Measurements from ENCODE around the gene GCN1.

Gene GCN1

DNA sequence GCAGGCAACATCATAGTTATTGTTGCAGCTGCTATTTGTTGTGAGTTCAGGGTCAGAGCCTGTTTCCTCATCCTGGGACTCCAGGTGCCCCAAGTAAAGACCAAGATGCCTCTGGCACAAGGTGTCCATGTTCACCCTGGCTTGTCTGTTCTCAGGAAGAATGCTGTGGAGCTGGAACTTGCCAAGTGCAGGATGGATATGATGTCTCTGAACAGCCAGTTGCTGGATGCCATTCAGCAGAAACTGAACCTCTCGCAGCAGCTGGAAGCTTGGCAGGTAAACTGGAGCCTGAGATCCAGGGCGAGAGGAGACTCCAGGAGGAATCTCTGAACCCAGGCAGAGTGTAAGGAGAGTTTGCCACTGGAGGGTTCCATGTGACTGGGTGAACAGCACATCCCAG, 104.7 kb downstream of the GCN1 start:
- peaks cover 2% of the 10 kb centered on the region for H3K79me2 ChIP-seq
- H3K4me2 ChIP-seq (ENCODE audit: low read length), result no peak overlapping the region
- H3K4me1 ChIP-seq, result peaks cover 3% of the 10 kb centered on the region
- TF ChIP-seq CTCF (IDR thresholded peaks at IDR 0.05), result no peak
- no peak overlapping the region for H2AFZ ChIP-seq
- H3K9ac ChIP-seq, result no peak overlapping the region
- H3K27ac ChIP-seq, result no peak overlapping the region
- H3K4me3 ChIP-seq (ENCODE audit: low read depth, low read length), result no peak overlapping the region
- H3K27me3 ChIP-seq (ENCODE audit: control insufficient read depth, insufficient read depth, low read length), result no peaks in the 10 kb centered on the region
- no peaks in the 10 kb centered on the region for H3K36me3 ChIP-seq (ENCODE audit: control insufficient read depth, insufficient read depth, low read length)
- H3K9me3 ChIP-seq (ENCODE audit: control insufficient read depth, low read length), result no peaks in the 10 kb centered on the region

DNA sequence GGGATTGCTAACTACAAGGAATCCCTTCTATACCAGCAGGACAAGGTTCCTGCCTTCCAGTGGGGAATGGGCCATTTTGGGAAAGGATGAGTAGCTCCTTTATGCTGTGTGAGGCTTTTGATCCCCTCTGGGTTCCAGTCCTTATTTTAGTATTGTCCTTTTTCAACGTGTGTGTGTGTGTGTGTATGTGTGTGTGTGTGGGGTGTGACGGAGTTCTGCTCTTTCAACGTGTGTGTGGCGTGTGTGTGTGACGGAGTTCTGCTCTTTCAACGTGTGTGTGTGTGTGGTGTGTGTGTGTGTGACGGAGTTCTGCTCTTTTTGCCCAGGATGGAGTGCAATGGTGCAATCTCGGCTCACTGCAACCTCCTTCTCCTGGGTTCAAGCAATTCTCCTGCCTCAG, 105.4 kb downstream of the GCN1 start:
- H3K9ac ChIP-seq, result no peak overlapping the region
- H3K36me3 ChIP-seq (ENCODE audit: control insufficient read depth, insufficient read depth, low read length), result no peaks in the 10 kb centered on the region
- H3K79me2 ChIP-seq, result peaks cover 2% of the 10 kb centered on the region
- no peak overlapping the region for H2AFZ ChIP-seq
- H3K9me3 ChIP-seq (ENCODE audit: control insufficient read depth, low read length), result no peaks in the 10 kb centered on the region
- no peak overlapping the region for H3K27ac ChIP-seq
- no peak overlapping the region for H3K4me3 ChIP-seq (ENCODE audit: low read depth, low read length)
- no peak for TF ChIP-seq CTCF (IDR thresholded peaks at IDR 0.05)
- H3K4me1 ChIP-seq, result peaks cover 3% of the 10 kb centered on the region
- no peaks in the 10 kb centered on the region for H3K27me3 ChIP-seq (ENCODE audit: control insufficient read depth, insufficient read depth, low read length)
- H3K4me2 ChIP-seq (ENCODE audit: low read length), result no peak overlapping the region

GRCh38 chr12:120086801-120087621, 107.5 kb downstream of the GCN1 start:
- peak; percentile 99 for TF ChIP-seq CTCF (IDR thresholded peaks at IDR 0.05)
- H2AFZ ChIP-seq, result peak overlapping the region; percentile 98
- peaks cover 3% of the 10 kb centered on the region for H3K4me1 ChIP-seq
- no peaks in the 10 kb centered on the region for H3K36me3 ChIP-seq (ENCODE audit: control insufficient read depth, insufficient read depth, low read length)
- peak overlapping the region; percentile 68 for H3K27ac ChIP-seq
- no peaks in the 10 kb centered on the region for H3K9me3 ChIP-seq (ENCODE audit: control insufficient read depth, low read length)
- no peaks in the 10 kb centered on the region for H3K27me3 ChIP-seq (ENCODE audit: control insufficient read depth, insufficient read depth, low read length)
- H3K4me3 ChIP-seq (ENCODE audit: low read depth, low read length), result peak overlapping the region; percentile 64
- H3K4me2 ChIP-seq (ENCODE audit: low read length), result peak overlapping the region; percentile 81
- no peak overlapping the region for H3K9ac ChIP-seq
- peaks cover 2% of the 10 kb centered on the region for H3K79me2 ChIP-seq

DNA sequence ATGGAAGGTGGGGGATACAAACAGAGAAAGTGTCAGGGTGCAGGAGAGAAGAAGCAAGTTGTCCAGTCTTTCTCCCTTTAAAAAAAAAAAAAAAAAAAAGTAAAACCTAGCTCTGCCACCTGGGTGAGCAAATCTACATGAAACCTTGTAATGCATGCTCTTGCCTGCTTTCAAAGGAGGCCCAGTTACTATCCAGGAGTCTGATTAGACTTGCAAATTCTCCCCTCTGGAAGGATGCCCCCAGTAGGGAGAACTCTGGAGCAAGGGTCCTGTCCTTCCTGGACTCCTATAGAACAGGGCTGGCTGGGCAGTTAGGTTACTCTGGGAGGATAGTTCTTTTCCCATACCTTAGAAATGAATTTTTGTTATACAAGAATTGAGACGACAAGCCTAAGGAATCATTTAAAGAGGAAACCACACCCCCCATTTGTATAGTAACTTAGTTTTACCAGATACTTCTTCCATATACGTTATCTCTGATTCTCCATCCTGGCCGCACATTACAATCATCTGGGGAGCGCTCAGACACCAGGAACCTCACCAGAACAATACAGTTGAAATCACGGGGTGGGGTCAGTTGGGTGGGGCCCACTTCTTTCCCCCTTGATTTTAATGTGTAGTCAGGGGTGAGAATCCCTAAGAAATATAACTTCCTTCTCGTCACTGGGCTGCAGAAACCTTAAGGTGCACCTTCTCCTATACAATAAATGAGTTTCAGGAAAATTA, 108.4 kb downstream of the GCN1 start:
- Histone ChIP-seq H3K4me1 (peaks cover 3% of the 10 kb centered on the region), H3K9me3 (ENCODE audit: control insufficient read depth, low read length) (no peaks in the 10 kb centered on the region), H3K36me3 (ENCODE audit: control insufficient read depth, insufficient read depth, low read length) (no peaks in the 10 kb centered on the region), H3K79me2 (peaks cover 2% of the 10 kb centered on the region), H3K4me2 (ENCODE audit: low read length) (peak overlapping the region; percentile 81), H3K27me3 (ENCODE audit: control insufficient read depth, insufficient read depth, low read length) (no peaks in the 10 kb centered on the region), H3K27ac (peak overlapping the region; percentile 68), H3K9ac (no peak overlapping the region), H3K4me3 (ENCODE audit: low read depth, low read length) (no peak overlapping the region), H2AFZ (peak overlapping the region; percentile 98)
- no peak for TF ChIP-seq CTCF (IDR thresholded peaks at IDR 0.05)

Data from parathyroid adenoma (tissue), 2 donors.